HG03064 (cell line): ENCODE data around the gene NAA80.
A peak's percentile ranks its signal among the peaks of the same experiment; 100 is the strongest.

Experiments used
- ATAC-seq: cut with Tn5 transposase; IDR thresholded peaks from one replicate; pipeline ENCODE4 v1.9.1; 2021; ENCODE audit warnings: low read depth; ENCODE audit not compliant: unreplicated experiment

Gene NAA80, protein sequence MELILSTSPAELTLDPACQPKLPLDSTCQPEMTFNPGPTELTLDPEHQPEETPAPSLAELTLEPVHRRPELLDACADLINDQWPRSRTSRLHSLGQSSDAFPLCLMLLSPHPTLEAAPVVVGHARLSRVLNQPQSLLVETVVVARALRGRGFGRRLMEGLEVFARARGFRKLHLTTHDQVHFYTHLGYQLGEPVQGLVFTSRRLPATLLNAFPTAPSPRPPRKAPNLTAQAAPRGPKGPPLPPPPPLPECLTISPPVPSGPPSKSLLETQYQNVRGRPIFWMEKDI

DNA sequence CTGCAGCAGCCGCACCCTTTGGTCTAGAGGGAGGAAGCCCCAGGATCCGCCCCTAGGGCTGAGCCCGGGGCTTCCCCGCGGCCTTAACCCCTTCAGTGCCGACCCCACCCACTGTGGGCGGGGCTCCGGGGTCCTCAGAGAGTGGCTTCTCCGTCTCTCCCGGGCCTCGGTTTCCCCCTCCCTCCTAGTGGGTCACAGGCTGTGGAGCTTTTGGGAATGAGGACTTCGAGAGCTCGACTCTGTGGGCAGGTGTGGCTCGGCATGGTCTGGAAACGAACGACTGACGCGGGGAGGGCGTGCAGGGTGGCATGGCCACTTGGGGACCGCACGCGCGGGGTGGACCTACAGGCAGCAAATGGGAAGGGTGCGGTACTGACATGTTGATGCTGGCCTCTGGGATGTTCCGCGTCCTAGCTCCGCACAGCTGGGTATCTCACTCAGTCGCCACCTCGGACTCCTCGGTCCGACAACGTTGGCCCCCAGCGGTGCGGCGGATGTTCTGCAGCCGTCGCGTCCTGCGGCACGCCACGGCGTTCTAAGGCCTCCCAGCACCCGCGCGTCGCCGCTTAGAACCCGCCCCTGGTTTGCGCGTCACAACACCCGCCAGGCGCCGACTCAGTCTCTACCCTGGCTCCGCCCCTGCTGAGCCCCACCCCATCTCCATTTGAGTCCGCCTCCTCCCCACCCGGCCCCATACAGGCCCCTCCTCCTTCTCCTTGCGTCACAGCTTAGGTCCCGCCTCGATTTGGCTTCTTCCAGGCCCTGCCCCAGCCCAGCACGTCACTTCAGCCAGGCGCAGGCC, at the start of gene NAA80, which contains the start of gene HYAL3:
TSS of gene NAA80 (minus strand) at position 570 of the 802 bp plus-strand sequence. CDS start 1,942 bp downstream, outside the sequence.
TSS of gene HYAL3 (minus strand) at position 570 of the 802 bp plus-strand sequence. CDS start 3,803 bp downstream, outside the sequence.
- ATAC-seq = peak; percentile 80

DNA sequence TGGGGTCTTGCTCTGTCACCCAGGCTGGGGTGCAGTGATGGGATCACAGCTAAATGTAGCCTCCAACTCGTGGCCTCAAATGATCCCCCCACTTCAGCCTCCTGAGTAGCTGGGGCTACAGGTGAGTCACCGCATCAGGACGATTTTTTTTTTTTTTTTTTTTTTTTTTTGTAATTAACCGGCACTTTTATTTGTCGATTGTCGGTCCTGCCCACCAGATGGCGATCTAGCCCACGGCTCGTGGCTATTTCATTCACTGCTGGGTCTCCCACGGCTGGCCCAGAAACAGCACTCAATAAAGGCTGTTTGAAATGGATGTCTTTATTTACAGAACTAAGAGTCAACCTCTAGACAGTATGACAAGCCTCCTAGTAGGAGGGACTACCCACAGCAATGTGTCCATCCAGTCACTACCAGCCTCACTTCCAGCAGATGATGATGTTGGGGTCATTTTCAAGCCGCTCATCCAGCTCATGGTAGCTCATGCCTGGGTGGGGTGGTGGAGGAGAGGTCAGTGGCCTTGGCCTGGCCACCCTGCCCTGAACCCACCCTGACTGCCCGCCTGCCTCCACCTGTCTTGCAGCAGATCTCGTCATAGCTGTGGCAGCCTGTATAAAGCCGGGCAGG, 48.1 kb upstream of the NAA80 start:
- no peak for ATAC-seq

DNA sequence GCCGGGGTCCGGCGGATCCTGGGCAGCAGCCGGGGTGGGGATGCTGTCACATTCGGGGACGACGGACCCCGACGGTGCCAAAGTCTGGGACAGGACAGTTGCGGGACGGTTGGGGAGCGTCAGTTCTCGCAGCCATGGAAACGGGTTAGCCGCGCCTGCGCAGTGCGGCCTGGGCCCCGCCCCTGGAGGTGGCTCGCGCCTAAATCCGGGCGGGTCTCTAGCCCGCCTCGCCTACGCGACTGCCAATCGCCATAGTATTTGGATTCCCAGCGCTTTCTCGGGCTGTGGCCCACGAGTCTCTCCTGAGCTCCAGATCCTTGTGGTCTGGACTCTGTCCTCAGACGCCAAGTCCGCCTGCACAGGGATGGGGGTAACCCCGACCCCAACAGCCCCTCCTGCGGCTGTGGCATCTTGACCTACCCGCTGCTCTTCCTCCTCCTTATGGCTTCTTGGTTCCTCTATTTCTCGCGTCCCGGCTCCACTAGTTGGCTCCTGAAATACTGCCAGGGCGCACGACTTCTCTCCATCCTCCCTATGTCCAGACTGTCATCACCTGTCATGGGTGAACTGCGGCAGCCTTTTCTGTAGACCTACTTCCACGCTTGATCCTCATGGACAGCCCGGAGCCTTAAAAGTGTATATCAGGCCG, 46.5 kb upstream of the NAA80 start, which contains the start of gene ZMYND10:
TSS of gene ZMYND10 (minus strand) at position 147 of the 649 bp plus-strand sequence. CDS start 153 bp downstream, outside the sequence.
- no peak for ATAC-seq

DNA sequence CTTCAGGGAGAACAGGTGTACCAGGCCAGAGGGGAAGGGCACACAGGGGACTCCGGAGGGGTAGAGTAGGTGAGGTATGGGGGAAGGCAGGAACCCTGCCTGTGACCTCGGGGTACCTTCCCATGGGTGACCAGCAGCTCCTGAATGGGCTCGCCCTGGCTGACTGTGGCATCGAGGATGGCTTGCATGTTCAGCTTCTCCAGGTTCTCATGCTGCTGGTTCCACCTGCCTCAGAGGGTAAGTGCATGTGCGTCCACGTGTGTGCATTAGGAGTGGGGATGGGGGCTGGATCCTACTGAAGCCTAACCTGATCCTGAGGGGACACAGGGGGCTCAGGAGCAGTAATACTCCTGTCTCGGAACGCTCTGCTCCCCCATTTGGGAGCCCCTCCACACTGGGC, 45.8 kb upstream of the NAA80 start:
- no peak for ATAC-seq

DNA sequence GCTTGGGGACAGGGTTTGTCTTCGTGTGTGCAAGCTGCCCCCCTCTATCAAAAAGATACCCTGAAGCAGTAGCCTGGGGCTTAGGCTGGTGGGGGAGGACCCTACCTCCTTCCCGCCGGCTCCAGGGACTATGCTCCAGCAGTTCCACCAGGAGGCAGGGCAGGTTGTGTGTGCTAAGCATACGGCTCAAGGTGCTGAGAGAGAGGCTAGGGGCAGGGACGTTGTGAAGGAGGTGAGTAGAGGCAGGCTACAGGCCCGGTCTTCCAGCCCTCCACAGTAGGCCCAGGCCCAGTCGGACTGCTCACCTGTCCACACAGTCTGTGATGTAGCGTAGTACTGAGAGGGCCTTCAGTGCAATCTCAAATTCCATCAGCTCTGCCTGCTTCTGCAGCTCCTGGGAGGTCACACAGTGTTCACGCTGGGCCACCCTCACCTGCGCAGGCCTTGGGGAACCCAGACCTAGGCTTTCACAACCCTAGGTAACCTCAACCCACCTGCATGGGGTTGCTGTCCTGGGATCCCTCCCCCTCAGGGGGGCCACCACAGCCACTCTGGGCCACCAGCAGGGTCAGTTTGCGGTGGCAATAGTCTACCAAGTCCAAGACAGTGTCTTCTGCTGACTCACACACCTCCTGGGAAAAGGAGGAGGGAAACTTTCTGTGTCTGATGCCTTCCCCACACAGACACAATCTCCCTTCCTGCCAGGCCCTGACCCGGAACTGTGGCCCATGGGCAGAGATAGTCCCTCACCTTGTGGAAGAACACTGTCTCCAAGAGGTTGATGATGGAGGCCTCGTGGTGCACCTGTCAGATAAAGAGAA, 43.8 kb upstream of the NAA80 start:
- no peak for ATAC-seq

DNA sequence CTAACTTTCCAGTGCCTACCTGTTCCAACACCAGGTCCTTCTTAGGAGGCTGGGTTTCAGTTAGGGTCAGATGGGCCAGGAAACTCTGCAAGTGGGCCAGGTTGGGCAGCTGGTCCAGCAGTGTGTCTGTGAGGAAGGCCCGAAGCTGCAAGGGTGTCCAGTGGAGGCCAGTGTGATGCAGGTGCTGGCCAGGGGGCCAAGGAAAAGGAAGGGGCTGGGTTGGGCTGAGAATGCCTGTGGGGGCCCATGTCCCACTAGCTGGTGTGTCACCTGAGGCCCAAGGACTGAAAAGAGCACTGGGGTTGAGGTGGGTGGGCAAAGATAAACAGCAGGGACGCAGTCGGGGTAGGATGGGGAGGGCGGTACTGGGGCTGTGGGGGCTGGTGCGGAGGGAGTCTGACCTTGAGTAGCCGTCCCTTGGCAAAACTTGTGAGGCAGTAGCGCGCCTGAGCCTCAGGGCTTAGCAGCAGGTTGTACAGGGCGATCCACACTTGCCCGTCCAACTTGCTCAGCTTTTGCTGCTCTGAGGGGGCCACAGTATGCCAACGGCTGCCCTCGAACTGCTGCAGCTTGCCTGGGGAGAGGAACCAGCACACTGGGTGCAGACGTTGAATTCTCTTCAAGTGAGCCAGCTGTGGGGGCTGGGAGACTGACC, 42.9 kb upstream of the NAA80 start:
- ATAC-seq = no peak

DNA sequence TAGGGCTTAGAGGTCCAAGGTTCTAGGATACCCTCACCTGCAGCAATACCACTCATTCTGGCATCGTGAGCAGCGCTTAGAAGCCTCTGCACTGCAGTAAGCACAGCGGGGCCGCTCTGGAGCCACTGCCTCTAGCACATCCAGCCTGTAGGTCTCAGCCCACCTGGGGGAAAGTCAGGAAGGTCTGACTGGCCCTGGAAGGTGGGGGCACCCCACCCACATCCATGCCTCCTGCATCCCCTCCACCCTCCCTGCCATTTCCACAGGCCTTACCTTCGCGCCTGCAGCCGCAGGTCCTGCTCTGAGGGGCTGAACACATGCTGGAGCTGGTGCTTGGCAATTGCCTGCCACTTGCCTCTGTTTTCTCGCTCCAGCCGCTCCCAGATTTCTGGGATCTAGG, 42.3 kb upstream of the NAA80 start:
- no peak for ATAC-seq

DNA sequence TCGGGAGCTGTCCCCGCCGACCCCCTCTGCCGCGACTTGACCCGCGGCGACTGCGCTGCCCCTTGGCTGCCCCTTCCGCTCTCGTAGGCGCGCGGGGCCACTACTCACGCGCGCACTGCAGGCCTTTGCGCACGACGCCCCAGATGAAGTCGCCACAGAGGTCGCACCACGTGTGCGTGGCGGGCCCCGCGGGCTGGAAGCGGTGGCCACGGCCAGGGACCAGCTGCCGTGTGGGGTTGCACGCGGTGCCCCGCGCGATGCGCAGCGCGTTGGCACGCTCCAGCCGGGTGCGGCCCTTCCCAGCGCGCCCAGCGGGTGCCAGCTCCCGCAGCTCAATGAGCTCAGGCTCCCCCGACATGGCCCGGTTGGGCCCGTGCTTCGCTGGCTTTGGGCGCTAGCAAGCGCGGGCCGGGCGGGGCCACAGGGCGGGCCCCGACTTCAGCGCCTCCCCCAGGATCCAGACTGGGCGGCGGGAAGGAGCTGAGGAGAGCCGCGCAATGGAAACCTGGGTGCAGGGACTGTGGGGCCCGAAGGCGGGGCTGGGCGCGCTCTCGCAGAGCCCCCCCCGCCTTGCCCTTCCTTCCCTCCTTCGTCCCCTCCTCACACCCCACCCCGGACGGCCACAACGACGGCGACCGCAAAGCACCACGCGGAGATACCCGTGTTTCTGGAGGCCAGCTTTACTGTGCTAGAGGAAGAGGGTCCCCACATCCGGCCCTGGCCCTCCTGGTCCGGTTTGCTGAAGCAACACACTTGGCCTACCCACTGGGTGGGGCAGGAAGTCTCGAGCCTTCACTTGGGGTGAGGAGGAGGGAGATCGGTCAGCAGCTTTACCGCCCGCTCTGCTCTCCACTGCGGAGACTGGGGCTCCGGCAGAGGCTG, 41.5 kb upstream of the NAA80 start, which contains the start of gene RASSF1:
TSS of gene RASSF1 (minus strand) at position 389 of the 882 bp plus-strand sequence. CDS start at position 358, 31 bp downstream.
- no peak for ATAC-seq

DNA sequence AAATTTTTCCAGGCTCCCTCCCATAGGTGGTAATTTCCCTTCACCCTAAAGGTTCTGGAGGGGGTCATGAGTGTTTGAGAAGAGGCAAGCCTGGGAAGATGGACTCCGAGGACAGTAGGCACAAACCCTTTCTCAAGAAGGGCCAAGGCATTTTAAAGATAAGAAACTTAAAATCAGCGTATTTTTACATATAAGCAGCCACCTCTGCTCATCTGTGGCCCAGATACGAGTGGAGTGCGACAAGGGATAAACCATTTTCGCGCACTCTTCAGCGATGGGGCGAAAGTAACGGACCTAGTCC, 40.9 kb upstream of the NAA80 start:
- ATAC-seq = no peak

DNA sequence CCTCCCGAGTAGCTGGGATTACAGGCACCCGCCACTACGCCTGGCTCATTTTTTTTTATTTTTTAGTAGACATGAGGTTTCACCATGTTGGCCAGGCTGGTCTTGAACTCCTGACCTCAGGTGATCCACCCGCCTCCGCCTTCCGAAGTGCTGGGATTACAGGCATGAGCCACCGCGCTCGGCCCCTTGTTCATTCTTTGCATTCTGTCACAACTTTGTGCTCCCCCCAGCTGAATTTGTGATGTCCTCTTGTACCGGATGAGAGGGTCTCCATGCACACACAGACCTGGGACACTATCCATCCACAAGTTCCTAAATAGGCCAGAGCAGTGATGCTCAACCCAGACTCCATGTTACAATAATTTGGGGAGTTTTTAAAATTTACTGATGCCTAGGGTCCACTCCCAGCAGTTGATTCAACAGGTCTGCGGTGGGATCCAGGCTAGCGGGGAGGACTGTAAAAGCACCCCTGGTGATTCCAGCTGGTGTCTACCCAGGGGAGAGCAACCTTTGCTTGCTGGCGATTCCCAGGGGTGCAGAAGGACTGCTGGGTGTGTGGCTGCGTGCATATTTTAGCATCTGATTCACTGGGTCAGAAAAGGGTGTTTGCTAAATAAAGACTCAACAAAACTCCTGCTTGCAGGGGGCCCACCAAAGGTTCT, 40.4 kb upstream of the NAA80 start:
- no peak for ATAC-seq

DNA sequence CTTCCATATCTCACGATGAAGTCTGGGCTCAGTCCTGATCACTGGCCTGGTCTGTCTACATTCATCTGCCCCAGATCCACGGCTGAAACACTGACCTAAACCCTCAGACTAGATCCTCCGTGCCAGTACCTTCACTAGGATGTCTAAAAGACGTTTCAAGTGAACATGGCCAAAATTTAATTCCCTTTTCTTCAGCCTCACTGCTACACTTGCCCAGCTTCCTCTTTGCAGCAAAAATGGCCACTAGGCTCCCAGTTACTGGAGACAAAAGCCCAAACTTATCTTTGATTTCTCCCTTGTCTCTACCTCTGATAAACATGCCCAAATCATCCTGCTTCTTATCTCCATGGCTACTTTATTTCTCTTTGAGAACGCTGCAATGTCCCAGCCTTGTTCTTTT, 39.8 kb upstream of the NAA80 start:
- ATAC-seq = no peak

DNA sequence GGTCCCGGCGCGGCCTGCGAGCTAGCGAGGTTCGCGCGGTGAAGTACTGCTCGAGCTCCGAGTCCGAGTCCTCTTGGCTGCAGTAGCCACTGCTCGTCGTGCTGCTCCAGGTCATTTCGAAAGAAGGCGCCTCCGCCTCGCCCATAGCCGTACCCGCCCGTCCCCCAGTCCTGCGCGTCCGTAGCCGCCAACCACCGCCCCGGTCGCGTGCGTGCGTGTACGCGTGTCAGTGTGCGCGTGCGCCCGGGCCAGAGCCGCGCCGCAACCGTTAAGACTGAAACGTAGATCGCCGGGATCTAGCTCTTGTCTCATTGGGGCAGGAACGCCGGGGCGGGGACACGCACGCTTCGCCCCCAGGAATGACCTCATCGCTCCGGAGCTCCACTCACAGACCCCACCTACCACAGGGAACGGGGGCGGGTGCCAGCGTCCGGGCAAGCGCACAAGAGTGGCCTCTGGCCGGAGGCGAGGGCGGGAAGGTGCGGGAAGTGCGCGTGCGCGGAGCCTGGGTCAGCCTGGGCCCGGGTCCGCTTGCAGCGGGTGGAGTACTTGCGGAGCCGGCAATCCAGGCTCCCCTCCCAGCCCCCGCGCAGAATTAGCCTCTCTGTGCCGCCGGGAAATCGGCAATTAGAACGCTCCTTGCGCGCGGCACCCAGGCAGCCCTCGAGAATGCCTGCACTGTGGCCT, 38.1 kb upstream of the NAA80 start:
- ATAC-seq = peak; percentile 72

DNA sequence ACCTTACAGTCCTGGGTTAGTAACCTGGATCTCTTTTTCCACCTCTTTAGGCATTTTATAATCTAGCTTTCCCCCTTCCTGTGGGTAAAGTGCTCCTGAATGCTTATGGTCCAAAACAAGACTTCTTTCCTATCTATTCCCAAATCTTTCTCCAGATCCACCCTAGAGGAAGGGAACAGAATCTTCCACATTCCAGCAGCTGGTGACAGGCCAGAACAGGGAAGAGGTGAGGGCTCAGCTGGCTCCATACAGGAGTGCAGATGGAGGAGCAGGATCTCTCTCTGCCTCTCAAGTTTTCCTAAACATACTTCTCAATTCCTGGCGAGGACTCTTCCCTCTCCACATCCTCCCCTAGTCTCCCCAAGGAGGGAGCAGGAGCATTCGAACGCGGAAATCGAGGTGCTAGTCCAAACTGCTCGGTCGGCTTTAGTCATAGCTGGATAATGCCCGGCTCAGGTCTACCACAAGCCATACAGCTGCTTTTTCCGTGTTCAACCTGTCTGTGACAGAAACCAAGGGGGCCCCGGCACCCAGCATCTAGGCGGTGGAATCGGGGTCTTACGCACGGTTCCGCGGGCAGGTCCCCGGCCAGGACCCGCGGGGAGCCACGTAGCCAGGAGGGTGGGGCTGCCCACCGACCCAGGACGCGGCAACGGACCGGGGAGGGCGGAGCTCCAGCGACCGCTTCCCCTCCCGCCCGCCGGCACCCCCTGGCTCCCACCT, 37.4 kb upstream of the NAA80 start:
- peak; percentile 24 for ATAC-seq

DNA sequence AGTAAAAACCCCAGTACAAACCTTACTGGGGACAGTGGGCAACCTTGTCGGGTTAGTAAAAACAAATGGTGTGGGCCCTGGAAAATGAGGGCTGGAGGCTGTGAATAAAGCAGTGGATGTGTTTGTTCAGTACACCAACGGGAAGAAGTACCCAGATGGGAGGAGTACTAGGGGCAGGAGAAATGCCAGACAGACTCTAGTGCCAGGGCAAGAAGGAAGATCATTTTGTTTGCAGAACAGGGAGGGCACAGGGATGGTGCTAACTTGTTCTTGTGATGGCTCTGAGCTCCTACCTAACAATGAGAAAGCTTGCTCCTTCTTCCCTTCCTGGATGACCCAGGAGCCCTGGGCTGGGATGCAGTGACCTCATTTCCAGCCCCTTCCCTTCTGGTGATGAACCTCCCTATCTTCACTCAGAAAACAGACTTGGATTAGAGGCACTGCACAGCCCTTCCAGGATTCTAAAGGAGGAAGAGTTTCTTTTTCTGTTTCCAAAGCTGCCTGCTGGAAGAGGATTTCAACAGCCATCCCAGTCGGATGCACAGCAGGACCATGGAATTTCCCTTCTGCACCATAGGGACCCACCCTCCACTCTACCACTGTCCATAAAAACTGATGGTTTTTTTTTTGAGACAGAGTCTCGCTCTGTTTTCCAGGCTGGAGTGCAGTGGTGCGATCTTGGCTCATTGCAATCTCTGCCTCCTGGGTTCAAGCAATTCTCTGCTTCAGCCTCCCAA, 35.3 kb upstream of the NAA80 start:
- ATAC-seq = no peak

DNA sequence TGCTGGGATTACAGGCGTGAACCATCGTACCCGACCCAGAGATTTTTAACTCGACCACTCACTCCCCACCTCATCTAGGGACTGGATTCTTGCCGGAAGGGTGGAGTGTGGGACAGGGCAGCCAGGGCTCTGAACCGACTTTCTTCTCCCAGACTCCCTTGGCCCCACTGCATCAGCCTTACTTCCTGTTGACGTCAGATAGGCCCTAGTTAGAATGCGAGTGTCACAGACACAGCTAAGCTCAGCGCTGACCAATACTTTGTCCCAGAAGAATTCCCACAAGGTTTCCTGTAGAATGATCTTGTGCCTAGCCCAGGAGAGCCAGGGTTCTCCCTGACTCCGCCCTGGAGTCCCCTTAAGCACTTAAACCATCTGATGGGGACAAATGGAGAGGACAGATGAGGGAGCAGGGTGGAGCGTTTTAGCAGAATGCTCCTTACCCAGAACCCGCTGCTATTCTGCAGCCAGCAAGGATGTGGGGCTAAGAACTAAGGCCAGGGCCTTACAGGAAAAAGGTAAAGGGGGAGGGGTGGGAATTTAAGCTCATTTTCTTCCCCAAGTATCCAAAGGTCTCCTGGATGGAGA, 34.6 kb upstream of the NAA80 start:
- ATAC-seq = no peak
